ENCODE results near the gene KIF9.

DNA sequence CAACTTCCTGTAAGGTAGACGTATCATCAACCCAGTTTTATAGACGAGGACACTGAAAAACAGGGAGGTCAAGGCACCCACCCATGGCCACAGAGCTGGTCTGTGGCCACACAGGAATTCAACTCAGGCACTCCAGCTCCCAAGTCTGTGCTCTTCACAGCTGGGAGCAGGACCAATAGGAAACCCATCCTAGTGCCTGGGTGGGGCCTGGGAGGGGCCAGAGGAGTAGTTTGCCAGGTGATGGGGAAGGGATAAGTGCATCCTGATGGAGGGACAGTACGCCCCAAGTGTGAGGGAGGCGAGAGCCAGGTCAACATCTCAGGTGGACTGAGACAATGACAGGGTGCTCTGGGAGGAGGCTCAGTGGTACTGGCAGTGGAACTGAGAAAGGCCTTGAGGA is 22.0 kb downstream of the KIF9 start:
- TF ChIP-seq POLR2AphosphoS5 (IDR thresholded peaks at IDR 0.05) (no peak), POLR2A (IDR thresholded peaks at IDR 0.05) (no peak), EP300 (IDR thresholded peaks at IDR 0.05) (no peak)
- TF ChIP-seq, protein P1, sequence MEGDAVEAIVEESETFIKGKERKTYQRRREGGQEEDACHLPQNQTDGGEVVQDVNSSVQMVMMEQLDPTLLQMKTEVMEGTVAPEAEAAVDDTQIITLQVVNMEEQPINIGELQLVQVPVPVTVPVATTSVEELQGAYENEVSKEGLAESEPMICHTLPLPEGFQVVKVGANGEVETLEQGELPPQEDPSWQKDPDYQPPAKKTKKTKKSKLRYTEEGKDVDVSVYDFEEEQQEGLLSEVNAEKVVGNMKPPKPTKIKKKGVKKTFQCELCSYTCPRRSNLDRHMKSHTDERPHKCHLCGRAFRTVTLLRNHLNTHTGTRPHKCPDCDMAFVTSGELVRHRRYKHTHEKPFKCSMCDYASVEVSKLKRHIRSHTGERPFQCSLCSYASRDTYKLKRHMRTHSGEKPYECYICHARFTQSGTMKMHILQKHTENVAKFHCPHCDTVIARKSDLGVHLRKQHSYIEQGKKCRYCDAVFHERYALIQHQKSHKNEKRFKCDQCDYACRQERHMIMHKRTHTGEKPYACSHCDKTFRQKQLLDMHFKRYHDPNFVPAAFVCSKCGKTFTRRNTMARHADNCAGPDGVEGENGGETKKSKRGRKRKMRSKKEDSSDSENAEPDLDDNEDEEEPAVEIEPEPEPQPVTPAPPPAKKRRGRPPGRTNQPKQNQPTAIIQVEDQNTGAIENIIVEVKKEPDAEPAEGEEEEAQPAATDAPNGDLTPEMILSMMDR (IDR thresholded peaks at IDR 0.05), result no peak
